Right atrium auricular region (tissue), 2 donors: Measurements from ENCODE around the gene LRRC27. TPM values are rescaled to one million over a fixed set of nuclear protein-coding genes. Genes with fewer than 3 reads are reported as not detected.

Experiments used
- DNase-seq: peaks from one replicate; pipeline ENCODE4 v3.0.0-alpha.2; 2019; ENCODE audit warnings: low spot score
- H3K27ac ChIP-seq, 2 donors: fragments of 200-600 bp; sonication (generic); 1 replicate in 1 of 2; 2 replicates in 1 of 2; pipeline ENCODE4 v1.5.1; 2016 to 2019
- H3K27me3 ChIP-seq, 2 donors: fragments of 200-600 bp; sonication (generic); one replicate each; pipeline versions ENCODE4 v1.5.1 to v1.6.0; 2017 to 2019
- H3K36me3 ChIP-seq: fragments of 200-600 bp; sonication (generic); one replicate; pipeline ENCODE4 v1.5.1; 2016
- H3K4me1 ChIP-seq, 2 donors: fragments of 200-600 bp; sonication (generic); one replicate each; pipeline versions ENCODE4 v1.5.1 to v1.6.0; 2017 to 2019
- H3K4me3 ChIP-seq, 2 donors: fragments of 200-600 bp; sonication (generic); 1 replicate in 1 of 2; 2 replicates in 1 of 2; pipeline ENCODE4 v1.5.1; 2017 to 2019; ENCODE audit warnings: mild to moderate bottlenecking in 1 of 2, moderate library complexity in 1 of 2
- H3K9me3 ChIP-seq, 2 donors: fragments of 200-600 bp; sonication (generic); one replicate each; pipeline ENCODE4 v1.5.1; 2019
- total RNA-seq, 2 donors: library from RNA; depleted of rRNA; stranded (reverse); fragments of >200 nt; gene quantifications; one replicate each; pipeline ENCODE4 v1.1.0, GENCODE V29; 2016
- TF ChIP-seq, protein P1 (sequence below), 2 donors: fragments of 200-600 bp; sonication (generic); IDR thresholded peaks; one replicate each; pipeline ENCODE4 v1.5.1; 2019; ENCODE audit warnings: antibody characterized with exemption in 2 of 2

LRRC27 gene
- total RNA-seq, 2 donors from 2014 or later, result 2.6 to 4.6 TPM

DNA sequence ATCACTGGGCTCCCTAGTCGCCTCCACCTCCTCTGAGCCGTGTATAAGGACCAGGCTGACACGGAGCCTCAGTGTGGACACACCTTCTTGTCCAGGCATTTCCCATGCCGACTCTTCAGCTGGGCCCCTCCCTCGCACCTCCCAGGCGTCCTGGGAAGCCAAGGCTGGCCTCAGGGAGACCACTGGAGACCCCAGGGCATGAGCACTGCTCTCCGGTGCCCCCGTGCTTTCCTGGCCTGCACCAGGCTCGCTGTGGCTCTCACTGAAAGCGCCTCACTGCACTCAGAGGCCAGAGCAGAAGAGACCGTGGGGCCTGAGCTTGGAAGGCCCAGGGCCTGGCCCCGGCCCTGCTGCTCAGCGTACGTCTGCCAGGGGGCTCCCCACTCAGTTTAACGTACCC is 31.4 kb downstream of the LRRC27 start:
- TF ChIP-seq, protein P1, sequence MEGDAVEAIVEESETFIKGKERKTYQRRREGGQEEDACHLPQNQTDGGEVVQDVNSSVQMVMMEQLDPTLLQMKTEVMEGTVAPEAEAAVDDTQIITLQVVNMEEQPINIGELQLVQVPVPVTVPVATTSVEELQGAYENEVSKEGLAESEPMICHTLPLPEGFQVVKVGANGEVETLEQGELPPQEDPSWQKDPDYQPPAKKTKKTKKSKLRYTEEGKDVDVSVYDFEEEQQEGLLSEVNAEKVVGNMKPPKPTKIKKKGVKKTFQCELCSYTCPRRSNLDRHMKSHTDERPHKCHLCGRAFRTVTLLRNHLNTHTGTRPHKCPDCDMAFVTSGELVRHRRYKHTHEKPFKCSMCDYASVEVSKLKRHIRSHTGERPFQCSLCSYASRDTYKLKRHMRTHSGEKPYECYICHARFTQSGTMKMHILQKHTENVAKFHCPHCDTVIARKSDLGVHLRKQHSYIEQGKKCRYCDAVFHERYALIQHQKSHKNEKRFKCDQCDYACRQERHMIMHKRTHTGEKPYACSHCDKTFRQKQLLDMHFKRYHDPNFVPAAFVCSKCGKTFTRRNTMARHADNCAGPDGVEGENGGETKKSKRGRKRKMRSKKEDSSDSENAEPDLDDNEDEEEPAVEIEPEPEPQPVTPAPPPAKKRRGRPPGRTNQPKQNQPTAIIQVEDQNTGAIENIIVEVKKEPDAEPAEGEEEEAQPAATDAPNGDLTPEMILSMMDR (IDR thresholded peaks at IDR 0.05), result no peak
- no peaks in the 10 kb centered on the region for H3K27me3 ChIP-seq
- H3K27ac ChIP-seq, result no peak overlapping the region
- H3K36me3 ChIP-seq, result peaks cover 6% of the 10 kb centered on the region
- no peaks in the 10 kb centered on the region for H3K4me1 ChIP-seq
- H3K9me3 ChIP-seq, result no peaks in the 10 kb centered on the region
- DNase-seq, result no peak
- H3K4me3 ChIP-seq, result no peak overlapping the region

DNA sequence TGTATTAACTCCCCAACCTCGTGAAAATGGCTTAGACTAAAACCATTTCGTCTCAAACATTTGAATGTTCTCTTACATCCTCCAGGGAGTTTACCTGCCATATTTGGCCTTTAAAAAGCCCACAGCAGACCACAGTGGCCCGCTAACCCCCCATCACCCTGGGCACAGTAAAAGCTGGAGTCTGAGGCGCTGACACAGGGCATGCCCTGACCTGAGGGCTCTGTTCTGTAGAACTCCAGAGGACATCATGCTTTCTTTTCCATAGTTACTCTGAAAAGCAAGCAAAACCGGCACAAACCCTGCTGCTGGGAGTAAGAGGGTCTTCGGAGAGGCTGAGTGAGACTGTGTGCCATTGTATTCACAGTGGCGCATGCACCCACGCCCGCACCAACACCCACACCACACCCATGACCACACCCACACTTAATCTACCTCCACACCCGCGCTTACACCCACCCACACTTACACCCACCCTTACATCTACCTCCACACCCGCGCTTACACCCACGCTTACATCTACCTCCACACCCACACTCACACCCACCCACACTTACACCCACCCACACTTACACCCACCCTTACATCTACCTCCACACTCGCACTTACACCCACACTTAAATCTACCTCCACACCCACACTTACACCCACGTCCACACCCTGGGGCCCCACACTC is 32.1 kb downstream of the LRRC27 start:
- Histone ChIP-seq H3K27me3 (no peaks in the 10 kb centered on the region), H3K4me1 (no peaks in the 10 kb centered on the region), H3K9me3 (no peaks in the 10 kb centered on the region), H3K27ac (no peak overlapping the region), H3K36me3 (peaks cover 6% of the 10 kb centered on the region), H3K4me3 (no peak overlapping the region)
- TF ChIP-seq, protein P1 (IDR thresholded peaks at IDR 0.05), result no peak
- DNase-seq, result no peak

DNA sequence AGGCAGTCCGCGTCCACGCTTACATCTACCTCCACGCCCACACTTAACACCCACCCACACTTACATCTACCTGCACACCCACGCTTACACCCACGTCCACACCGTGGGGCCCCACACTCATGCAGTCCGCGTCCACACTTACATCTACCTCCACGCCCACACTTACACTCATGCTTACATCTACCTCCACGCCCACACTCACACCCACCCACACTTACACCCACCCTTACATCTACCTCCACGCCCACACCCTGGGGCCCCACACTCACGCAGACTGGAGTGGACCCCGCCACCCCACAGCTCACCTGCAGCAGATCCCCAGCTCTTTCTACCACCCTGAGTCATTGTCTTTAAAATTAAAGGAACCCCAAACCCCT is 32.6 kb downstream of the LRRC27 start:
- peaks cover 6% of the 10 kb centered on the region for H3K36me3 ChIP-seq
- no peak for DNase-seq
- TF ChIP-seq, protein P1 (IDR thresholded peaks at IDR 0.05), result no peak

DNA sequence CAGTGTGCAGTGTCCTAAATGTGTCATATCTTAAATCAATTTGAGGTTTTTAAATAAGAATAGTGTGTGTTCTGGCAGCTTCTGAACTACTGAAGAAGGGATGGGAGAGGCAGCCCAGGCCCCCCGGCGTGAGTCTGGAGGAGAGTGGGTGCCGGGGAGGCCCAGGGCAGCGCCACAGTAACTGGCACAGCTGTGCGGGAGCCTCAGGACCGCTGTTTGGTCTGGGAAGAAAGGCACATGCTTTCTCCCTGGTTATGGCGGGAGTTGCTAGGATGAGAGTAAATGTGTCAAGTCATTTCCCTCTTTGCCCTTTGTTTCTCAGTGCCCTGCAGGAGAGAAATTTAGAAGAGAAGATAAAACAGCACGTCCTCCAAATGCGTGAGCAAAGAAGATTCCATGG is 33.1 kb downstream of the LRRC27 start:
- TF ChIP-seq, protein P1 (IDR thresholded peaks at IDR 0.05), result no peak
- Histone ChIP-seq H3K27ac (no peak overlapping the region), H3K9me3 (no peaks in the 10 kb centered on the region), H3K36me3 (peaks cover 6% of the 10 kb centered on the region), H3K4me3 (no peak overlapping the region), H3K27me3 (no peaks in the 10 kb centered on the region), H3K4me1 (no peaks in the 10 kb centered on the region)
- DNase-seq, result no peak

More for the DNA sequence above, 32.6 kb downstream of the LRRC27 start:
- H3K27ac ChIP-seq, result no peak overlapping the region
- no peaks in the 10 kb centered on the region for H3K4me1 ChIP-seq
- H3K4me3 ChIP-seq, result no peak overlapping the region
- H3K9me3 ChIP-seq, result no peaks in the 10 kb centered on the region
- no peaks in the 10 kb centered on the region for H3K27me3 ChIP-seq

DNA sequence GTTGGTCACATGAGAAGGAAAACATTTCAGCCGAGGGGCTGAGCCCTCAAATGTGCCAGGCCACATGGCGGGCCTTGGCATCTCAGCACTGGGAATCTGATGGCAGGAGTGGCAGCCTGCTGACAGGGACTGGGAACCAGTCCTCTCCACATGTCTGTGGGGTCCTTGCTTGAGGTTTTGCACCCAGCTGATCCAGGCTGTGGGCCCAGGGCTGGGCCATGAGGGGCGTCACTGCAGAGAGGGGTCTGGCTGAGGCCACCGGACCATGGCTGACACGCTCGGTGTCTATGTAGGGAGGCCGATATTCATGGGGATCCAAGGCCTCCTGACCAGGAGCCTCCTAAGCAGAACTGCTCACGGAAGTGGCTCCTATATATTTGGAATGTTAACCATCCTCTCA is 34.0 kb downstream of the LRRC27 start:
- no peaks in the 10 kb centered on the region for H3K9me3 ChIP-seq
- peaks cover 6% of the 10 kb centered on the region for H3K36me3 ChIP-seq
- H3K4me3 ChIP-seq, result no peak overlapping the region
- no peaks in the 10 kb centered on the region for H3K4me1 ChIP-seq
- H3K27me3 ChIP-seq, result no peaks in the 10 kb centered on the region
- TF ChIP-seq, protein P1 (IDR thresholded peaks at IDR 0.05), result no peak
- no peak overlapping the region for H3K27ac ChIP-seq
- no peak for DNase-seq

DNA sequence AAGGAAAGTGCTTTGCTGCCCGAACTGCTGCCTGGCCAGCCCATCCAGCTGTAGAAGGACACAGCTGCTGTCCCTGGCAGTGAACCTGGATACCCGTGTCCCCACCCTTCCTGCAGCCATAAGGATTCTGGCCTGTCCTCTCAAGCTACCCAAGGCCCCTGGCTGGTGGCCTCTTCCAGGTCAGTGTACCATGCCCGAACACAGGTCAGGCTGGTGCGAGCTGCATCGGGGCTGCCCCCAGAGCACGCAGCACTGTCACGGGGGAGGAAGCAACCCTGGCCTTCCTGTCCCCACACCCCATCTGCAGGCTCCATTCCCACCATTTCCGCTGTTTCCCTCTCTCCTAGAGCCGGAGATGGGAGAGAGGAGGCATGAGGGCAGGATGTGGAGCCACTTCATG is 34.5 kb downstream of the LRRC27 start:
- peaks cover 6% of the 10 kb centered on the region for H3K36me3 ChIP-seq
- TF ChIP-seq, protein P1 (IDR thresholded peaks at IDR 0.05), result no peak
- H3K27me3 ChIP-seq, result no peaks in the 10 kb centered on the region
- no peaks in the 10 kb centered on the region for H3K4me1 ChIP-seq
- DNase-seq, result no peak
- H3K27ac ChIP-seq, result no peak overlapping the region
- H3K9me3 ChIP-seq, result no peaks in the 10 kb centered on the region
- no peak overlapping the region for H3K4me3 ChIP-seq
